Smooth muscle cell (in vitro differentiated cells): ENCODE data around the gene CMTM6. TPM values are rescaled to one million over a fixed set of nuclear protein-coding genes. Genes with fewer than 3 reads are reported as not detected.
"Not testable (repeated sequence)": the region's sequence is repeated elsewhere in the genome, so short reads cannot be mapped to it uniquely, and the experiment has no call there.

Experiments used
- DNase-seq: peaks from one replicate; lab custom pipeline; 2025; ENCODE audit not compliant: unreplicated experiment; lab: John Stamatoyannopoulos, UW
- H2AFZ ChIP-seq: fragments of 200-600 bp; sonication (generic); 2 replicates; pipeline ENCODE4 v1.6.0; 2016; ENCODE audit warnings: antibody characterized with exemption, low read depth, mild to moderate bottlenecking
- H3F3A ChIP-seq: fragments of 200-600 bp; sonication (generic); 2 replicates; pipeline ENCODE4 v1.6.0; 2017; ENCODE audit warnings: antibody characterized with exemption, low read depth
- H3K27ac ChIP-seq: fragments of 200-600 bp; sonication (generic); 2 replicates; pipeline ENCODE4 v1.5.1; 2016; ENCODE audit warnings: low read depth, mild to moderate bottlenecking
- H3K27me3 ChIP-seq: fragments of 200-600 bp; sonication (generic); 2 replicates; pipeline ENCODE4 v1.6.1; 2016; ENCODE audit warnings: low read depth, mild to moderate bottlenecking
- H3K36me3 ChIP-seq: fragments of 200-600 bp; sonication (generic); 2 replicates; pipeline ENCODE4 v1.5.1; 2016; ENCODE audit warnings: low read depth
- H3K4me1 ChIP-seq: fragments of 200-600 bp; sonication (generic); 2 replicates; pipeline ENCODE4 v1.5.1; 2016; ENCODE audit warnings: low read depth
- H3K4me2 ChIP-seq: fragments of 200-600 bp; sonication (generic); 2 replicates; pipeline ENCODE4 v1.6.0; 2016; ENCODE audit warnings: mild to moderate bottlenecking
- H3K4me3 ChIP-seq: fragments of 200-600 bp; sonication (generic); 2 replicates; pipeline ENCODE4 v1.5.1; 2016; ENCODE audit warnings: mild to moderate bottlenecking
- H3K79me2 ChIP-seq: fragments of 200-600 bp; sonication (generic); 2 replicates; pipeline ENCODE4 v1.6.0; 2016; ENCODE audit warnings: low read depth, mild to moderate bottlenecking
- H3K9ac ChIP-seq: fragments of 200-600 bp; sonication (generic); 2 replicates; pipeline ENCODE4 v1.6.0; 2016; ENCODE audit warnings: low read depth
- H3K9me3 ChIP-seq: fragments of 200-600 bp; sonication (generic); replicated peaks from 2 replicates; pipeline ENCODE4 v1.5.1; 2016; ENCODE audit warnings: low read depth
- H4K20me1 ChIP-seq: fragments of 200-600 bp; sonication (generic); 2 replicates; pipeline ENCODE4 v1.6.0; 2016; ENCODE audit warnings: low read depth
- WGBS: methylation state at CpG from one replicate; pipeline ENCODE4 v1.1.7; 2016; ENCODE audit warnings: low lambda C conversion rate; 5-methylcytosine and 5-hydroxymethylcytosine counted together
- polyA plus RNA-seq: library from polyadenylated mRNA; unstranded; fragments of >200 nt; fragmentation: Nextera tagmentation; extraction: Ambion mirVana; gene quantifications from 2 replicates; pipeline ENCODE4 v1.2.1, GENCODE V29; 2016
- total RNA-seq: library from RNA; depleted of rRNA; stranded (reverse); fragments of >200 nt; gene quantifications from 2 replicates; pipeline ENCODE4 v1.2.3, GENCODE V29; 2014
- TF ChIP-seq, protein P1 (sequence below): fragments of 200-600 bp; sonication (generic); IDR thresholded peaks from 2 replicates; pipeline ENCODE4 v1.5.1; 2017; ENCODE audit warnings: borderline replicate concordance, mild to moderate bottlenecking, antibody characterized with exemption; ENCODE audit not compliant: insufficient read depth, poor library complexity, severe bottlenecking

Gene CMTM6
- total and polyA plus RNA-seq, 2 experiments from 2014 or later: 110 to 148 TPM

DNA sequence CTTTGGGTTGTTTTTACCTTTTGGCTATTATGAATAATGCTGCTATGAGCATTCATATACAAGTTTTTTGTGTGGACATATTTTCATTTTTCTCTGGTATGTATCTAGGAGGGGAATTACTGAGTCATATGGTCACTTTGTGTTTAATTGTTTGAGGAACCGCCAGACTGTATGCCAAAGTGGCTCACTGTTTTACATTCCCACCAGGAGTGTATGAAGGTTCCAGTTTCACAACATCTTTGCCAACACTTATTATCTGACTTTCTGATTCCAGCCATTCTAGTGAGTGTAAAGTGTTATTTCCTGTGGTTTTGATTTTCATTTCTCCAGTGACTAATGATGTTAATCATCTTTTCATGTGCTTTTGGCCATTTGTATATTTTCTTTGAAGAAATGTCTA, 59.2 kb downstream of the CMTM6 start:
- H3F3A ChIP-seq: no peaks in the 10 kb centered on the region
- H3K9ac ChIP-seq: no peak overlapping the region
- no peak overlapping the region for H2AFZ ChIP-seq
- no peak for DNase-seq
- no peaks in the 10 kb centered on the region for H3K9me3 ChIP-seq
- peaks cover 5% of the 10 kb centered on the region for H3K79me2 ChIP-seq
- no peak overlapping the region for H3K4me3 ChIP-seq
- 79% methylated on average over 1 of the region's 1 CpG for WGBS
- H3K27ac ChIP-seq: peak overlapping the region; percentile 44
- H3K4me2 ChIP-seq: no peak overlapping the region
- H4K20me1 ChIP-seq: no peaks in the 10 kb centered on the region
- TF ChIP-seq, protein P1, sequence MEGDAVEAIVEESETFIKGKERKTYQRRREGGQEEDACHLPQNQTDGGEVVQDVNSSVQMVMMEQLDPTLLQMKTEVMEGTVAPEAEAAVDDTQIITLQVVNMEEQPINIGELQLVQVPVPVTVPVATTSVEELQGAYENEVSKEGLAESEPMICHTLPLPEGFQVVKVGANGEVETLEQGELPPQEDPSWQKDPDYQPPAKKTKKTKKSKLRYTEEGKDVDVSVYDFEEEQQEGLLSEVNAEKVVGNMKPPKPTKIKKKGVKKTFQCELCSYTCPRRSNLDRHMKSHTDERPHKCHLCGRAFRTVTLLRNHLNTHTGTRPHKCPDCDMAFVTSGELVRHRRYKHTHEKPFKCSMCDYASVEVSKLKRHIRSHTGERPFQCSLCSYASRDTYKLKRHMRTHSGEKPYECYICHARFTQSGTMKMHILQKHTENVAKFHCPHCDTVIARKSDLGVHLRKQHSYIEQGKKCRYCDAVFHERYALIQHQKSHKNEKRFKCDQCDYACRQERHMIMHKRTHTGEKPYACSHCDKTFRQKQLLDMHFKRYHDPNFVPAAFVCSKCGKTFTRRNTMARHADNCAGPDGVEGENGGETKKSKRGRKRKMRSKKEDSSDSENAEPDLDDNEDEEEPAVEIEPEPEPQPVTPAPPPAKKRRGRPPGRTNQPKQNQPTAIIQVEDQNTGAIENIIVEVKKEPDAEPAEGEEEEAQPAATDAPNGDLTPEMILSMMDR: no peak
- H3K27me3 ChIP-seq: no peaks in the 10 kb centered on the region
- H3K4me1 ChIP-seq: peaks cover 7% of the 10 kb centered on the region
- no peaks in the 10 kb centered on the region for H3K36me3 ChIP-seq

DNA sequence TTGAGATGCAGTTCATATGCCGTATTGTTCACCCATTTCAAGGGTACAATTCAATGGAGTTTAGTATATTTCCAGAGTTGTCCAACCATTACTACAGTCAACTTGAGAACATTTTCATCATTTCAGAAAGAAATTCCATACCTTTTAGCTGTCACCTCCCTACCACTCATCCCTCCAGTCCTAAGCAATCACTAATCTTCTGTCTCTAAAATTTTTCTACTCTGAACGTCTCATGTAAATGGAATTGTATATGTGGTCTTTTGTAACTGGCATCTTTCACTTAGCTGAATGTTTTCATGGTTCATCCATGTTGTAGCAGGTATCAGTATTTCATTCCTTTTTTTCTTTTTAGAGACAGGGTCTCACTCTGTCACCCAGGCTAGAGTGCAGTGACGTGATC, 59.9 kb downstream of the CMTM6 start:
- H2AFZ ChIP-seq: no peak overlapping the region
- no peaks in the 10 kb centered on the region for H3F3A ChIP-seq
- H3K9me3 ChIP-seq: no peaks in the 10 kb centered on the region
- peaks cover 5% of the 10 kb centered on the region for H3K79me2 ChIP-seq
- H3K27ac ChIP-seq: peak overlapping the region; percentile 44
- H3K9ac ChIP-seq: no peak overlapping the region
- no peak for DNase-seq
- 78% methylated on average over 3 of the region's 3 CpGs for WGBS
- peaks cover 3% of the 10 kb centered on the region for H3K4me1 ChIP-seq
- H3K36me3 ChIP-seq: no peaks in the 10 kb centered on the region
- TF ChIP-seq, protein P1: no peak
- no peak overlapping the region for H3K4me2 ChIP-seq
- H3K27me3 ChIP-seq: no peaks in the 10 kb centered on the region
- H4K20me1 ChIP-seq: no peaks in the 10 kb centered on the region
- no peak overlapping the region for H3K4me3 ChIP-seq

- Histone ChIP-seq H3K4me1 (no peaks in the 10 kb centered on the region), H3K4me2 (no peak overlapping the region), H3K9me3 (no peaks in the 10 kb centered on the region), H3K27me3 (no peaks in the 10 kb centered on the region), H2AFZ (no peak overlapping the region), H3K79me2 (peaks cover 5% of the 10 kb centered on the region), H4K20me1 (no peaks in the 10 kb centered on the region), H3F3A (no peaks in the 10 kb centered on the region), H3K9ac (no peak overlapping the region), H3K36me3 (no peaks in the 10 kb centered on the region), H3K4me3 (no peak overlapping the region), H3K27ac (peak overlapping the region; percentile 27)
- WGBS: 86% methylated on average over 10 of the region's 10 CpGs
- TF ChIP-seq, protein P1: no peak
- DNase-seq: no peak
These were observed 61.9 kb downstream of the CMTM6 start for GRCh38 chr3:32440611-32441350.

DNA sequence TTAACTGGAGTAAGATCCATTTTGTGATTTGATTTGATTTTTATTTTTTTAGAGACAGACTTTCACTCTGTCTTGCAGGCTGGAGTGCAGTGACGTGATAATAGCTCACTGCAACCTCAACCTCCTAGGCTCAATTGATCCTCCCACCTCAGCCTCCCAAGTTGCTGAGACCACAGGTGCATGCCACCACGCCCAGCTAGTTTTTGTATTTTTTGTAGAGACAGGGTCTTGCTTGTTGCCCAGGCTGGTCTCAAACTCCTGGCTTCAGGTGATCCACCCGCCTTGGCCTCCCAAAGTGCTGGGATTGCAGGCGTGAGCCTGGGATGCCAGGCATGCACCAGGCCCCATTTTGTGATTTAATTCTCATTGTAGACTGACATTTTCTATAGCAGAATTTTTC, 63.2 kb downstream of the CMTM6 start:
- not testable (repeated sequence) for H3K27ac ChIP-seq, DNase-seq, H3K9me3 ChIP-seq, H3K4me1 ChIP-seq, H4K20me1 ChIP-seq, H3K27me3 ChIP-seq, H3K9ac ChIP-seq, H3K36me3 ChIP-seq, H2AFZ ChIP-seq, H3K4me2 ChIP-seq, H3K79me2 ChIP-seq, H3K4me3 ChIP-seq, H3F3A ChIP-seq
- 97% methylated on average over 4 of the region's 4 CpGs for WGBS
